GM19240 (cell line): ENCODE data around the gene AMOTL2.

ENCODE experiments used
- DNase-seq: peaks from one replicate; pipeline ENCODE4 v3.0.0; 2011; ENCODE audit warnings: low spot score; ENCODE audit not compliant: insufficient read length

The AMOTL2 gene

DNA sequence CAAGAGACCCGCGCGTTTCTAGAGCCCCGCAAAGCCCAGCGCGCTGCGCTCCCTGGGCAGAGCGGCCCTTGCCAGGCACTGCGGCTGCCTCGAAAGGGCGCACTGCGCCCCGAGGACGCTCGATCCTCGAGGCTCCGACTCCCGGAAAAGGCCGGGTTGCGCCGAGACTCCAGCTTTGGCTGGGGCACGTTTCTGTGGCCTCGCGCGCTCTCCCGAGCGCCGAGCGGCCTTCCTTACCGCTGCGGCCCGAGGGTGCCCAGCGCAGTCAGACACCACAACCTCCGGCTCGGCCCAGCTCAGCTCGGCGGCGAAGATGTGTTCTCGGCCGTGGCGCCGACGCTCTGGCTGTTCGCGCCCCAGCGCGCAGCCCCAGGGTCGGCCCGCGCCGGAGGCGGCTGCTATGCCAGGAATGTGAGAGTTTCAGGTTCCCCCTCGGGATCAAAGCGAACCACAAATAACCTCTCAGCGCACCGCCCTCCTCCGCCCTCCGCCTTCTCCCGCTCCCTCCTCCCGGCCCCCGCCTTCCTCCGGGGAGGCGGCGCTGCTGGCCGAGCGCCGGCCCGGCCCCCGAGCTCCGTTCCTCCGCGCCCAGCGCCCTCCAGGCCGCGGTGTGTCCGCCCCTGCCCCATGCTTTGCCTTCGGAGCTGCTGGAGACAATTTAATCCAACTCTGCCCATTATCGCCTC lies at the start of gene AMOTL2:
Gene AMOTL2, minus strand, starts transcription at position 343 of the 686 bp plus-strand sequence. CDS start 3,014 bp downstream, outside the sequence.
- no peak for DNase-seq

- no peak for DNase-seq
Measured at GRCh38 chr3:134423153-134423552, 48.9 kb upstream of the AMOTL2 start.

DNA sequence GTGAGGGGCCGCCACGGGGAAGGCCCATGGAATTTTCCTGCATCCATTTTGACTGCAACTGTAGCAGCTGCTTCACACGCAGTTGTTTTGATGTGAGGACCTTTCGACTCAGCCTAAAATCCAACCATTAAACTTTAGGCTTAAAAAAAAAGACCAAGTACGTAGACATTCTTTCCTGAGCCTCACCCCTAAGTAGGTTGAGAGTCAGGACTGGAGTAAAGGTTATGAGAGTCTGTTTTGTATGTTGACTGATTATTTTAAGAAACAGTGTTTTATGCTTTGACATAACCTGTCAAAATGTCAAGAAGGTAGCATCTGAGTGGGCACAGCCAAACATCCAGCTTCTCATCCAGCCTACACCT lies 45.7 kb upstream of the AMOTL2 start:
- no peak for DNase-seq

DNA sequence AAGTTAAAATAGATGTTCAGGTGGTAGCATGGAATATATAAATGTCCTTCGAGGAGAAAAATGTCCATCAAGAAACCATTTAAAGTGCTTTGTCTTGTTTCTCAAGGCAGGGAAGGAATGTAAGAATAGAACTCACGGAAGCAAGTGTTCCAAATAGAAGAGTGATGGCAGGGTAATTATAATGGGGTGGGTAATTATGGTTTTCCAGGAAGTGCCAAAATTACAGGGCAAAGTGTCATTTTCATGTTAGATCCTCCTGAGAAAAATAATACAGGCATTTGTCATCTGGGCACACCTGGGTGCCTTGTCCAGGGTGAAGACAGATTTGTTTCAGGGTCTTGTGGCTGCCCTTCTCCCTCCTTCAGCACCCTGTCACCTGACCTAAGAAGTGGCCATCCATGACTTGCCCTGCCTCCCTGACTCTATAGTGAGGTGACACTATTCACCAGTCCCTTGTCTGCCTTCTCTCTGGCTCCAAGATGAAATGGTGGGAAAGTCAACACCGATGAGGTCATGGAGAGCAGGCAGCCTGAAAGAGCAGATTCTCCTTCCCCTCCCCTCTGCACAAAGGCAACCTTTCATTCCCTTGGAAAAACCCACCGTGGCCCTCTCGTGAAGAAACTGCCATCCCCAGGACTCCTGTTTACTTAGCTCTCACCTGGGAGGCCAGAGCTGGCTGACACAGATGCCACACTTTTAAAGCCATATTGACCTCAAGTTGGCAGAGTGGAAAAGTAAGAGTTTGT lies 45.1 kb upstream of the AMOTL2 start:
- no peak for DNase-seq

DNA sequence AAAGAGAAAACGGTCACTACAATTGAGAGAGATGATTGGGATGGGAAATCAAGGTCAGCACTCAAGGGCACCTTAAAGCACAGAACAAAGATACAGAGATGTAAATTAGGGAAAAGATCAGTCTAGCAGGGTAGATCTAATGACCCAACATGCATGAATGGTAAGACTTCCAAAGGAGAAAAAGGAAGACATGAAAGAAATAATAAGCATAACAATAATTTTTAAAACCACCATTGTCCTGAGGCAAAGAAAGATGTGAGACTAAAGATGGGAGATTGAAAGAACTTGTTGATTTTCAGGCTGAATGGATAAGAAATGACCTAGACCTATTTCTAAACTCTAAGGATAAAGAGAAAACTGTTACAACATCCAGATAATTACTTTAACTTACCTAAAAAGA lies 34.8 kb upstream of the AMOTL2 start:
- DNase-seq: no peak

DNA sequence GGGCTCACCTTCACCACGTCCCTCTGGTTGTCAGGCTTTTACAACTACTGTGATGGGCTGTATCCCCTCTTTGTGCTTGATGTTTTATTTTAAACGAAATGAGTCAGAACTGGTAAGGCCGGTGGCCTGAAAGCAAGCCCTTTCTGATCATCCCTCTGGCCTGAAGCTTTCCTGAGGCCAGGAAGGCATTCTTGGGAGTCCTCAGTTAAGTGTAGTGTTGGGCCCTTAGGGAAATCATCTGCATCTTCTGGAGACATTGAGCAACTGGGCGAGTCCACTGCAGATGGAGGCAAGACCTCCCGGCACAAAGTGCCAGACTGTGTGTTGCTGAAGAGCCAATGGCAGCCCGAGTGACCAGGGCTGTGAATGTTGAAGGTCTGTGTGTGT lies 33.0 kb upstream of the AMOTL2 start:
- DNase-seq: no peak

GRCh38 chr3:134406331-134407238 lies 32.3 kb upstream of the AMOTL2 start:
- DNase-seq: no peak

DNA sequence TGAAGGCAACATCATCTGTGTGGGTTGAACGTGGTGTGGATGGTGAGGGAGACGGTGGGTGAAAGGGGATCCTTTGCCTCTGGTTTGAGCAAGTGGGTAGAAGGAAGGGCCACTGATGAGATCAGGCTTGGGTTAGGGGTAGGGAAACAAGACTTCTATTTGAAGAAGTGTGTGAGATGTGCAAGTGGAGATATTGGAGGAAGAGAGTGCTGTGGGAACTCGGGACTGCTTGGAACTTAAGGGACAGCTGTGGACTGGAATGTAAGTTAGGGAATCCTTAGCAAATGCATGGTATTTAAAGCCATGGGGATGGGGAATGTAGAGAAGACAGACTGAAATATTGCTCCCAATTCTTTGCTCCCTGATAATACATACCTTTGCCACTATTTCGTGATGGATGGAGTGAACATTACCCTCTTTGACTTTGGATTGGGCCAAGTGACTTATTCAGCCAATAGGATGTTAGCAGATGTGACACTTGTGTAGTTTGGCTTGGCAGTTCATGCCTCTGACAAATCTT lies 30.2 kb upstream of the AMOTL2 start:
- no peak for DNase-seq

GRCh38 chr3:134397755-134398154 lies 23.5 kb upstream of the AMOTL2 start:
- DNase-seq: no peak

- DNase-seq: no peak
Measured at GRCh38 chr3:134395103-134395502, 20.9 kb upstream of the AMOTL2 start.

GRCh38 chr3:134394380-134394779 lies 20.1 kb upstream of the AMOTL2 start:
- no peak for DNase-seq

- no peak for DNase-seq
Measured at GRCh38 chr3:134393074-134393473, 18.8 kb upstream of the AMOTL2 start.

DNA sequence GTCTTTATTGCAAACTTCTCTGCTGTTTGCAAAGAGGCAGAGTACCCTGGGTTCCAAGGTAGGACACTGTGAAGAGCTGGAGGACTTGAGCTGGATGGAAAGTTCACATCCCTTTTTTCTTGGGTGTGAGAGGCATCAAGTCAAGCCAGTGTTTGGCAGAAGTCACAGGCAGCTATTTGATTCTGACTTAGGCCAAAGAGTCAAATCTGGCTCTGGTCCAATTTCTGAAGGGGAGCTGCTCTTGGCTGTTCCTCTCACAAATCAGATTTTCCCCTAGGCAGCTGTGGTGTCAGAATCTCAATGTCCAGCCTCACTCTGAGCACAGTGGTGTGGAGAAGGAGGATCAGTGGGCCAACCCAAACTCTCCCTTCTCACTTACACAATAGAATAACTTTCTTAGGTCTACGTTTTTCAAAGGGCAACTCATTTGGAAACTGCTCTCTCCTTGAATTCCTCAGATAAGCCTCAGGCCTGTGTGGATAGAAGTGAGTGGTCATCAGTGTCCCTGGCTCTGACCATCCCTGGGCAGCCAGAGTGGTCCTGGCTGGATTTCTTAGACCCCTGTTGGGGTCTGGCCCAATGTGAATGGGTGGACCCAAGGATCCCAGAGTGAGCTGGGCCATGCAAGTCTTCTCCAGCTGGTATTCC lies 18.2 kb upstream of the AMOTL2 start:
- no peak for DNase-seq

DNA sequence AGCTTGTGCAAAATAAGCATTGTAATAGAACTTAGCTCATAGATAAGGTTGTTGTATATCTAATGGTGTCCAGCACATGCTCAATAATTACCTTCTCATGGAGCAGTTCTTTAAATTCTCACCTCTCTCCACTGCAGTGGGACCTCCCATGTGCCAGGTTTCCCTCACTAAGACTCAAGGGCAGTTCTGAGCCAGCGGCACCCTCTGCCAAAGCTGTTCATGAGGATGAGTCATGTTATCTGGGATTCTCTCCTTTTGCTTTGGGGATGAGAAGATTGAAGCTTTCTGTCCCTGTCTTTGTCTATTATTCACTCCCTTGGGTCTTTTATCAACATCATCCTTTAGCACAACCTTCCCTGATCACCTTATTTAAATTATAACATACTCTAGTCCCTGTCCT lies 15.6 kb upstream of the AMOTL2 start:
- no peak for DNase-seq

DNA sequence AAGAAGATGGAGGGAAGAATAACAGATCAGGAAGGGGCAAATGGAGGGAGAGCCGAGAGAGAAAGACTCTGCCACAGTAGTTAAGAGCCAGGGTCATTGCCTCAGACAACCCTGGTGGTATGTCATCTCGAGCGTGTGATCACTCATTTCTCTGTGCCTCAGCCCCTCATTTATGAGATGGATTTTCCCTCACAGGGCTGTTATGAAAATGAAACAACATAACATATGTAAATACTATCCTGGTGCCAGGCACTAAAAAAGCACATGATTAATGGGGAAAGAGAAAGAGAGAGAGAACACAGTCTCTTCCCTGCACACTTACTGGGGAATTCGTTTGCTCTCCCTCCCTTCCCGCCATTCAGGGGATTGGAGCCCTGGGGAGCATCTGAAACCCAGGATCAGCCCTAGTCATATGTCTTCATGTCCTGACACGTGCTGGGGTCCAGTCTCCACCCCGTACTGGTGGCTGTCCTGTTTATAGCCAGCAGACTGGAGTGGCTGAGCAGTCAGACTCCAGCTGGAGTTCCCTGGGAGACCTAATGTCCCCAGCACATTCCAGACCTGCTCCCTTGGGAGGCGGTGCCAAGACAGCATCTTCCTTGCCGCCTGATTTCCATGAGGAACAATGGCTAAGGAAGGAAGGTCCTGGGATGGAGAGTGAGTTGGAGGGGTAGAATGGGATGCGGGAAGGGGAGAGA lies 14.7 kb upstream of the AMOTL2 start:
- no peak for DNase-seq

GRCh38 chr3:134388292-134388691 lies 14.0 kb upstream of the AMOTL2 start:
- DNase-seq: no peak

DNA sequence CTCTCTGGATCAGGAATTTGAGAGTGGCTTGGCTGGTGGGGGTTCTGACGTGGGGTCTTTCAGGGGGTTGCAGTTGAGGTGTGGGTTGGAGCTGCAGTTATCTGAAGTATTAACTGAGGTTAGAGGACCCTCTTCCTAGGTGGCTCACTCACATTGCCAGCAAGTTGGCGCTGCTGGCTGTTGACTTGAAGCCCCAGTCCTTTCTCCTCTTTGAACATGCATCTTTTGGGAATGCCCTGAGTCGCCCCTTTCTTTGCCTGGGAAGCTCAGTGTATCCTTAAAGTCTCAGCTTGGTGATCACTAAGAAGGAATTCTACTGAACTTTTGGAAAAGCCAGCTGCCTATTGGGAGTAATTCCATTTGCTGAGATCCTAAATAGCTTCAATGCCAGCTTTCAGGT lies 13.0 kb upstream of the AMOTL2 start:
- no peak for DNase-seq

- no peak for DNase-seq
Measured at GRCh38 chr3:134384963-134385362, 10.7 kb upstream of the AMOTL2 start.

DNA sequence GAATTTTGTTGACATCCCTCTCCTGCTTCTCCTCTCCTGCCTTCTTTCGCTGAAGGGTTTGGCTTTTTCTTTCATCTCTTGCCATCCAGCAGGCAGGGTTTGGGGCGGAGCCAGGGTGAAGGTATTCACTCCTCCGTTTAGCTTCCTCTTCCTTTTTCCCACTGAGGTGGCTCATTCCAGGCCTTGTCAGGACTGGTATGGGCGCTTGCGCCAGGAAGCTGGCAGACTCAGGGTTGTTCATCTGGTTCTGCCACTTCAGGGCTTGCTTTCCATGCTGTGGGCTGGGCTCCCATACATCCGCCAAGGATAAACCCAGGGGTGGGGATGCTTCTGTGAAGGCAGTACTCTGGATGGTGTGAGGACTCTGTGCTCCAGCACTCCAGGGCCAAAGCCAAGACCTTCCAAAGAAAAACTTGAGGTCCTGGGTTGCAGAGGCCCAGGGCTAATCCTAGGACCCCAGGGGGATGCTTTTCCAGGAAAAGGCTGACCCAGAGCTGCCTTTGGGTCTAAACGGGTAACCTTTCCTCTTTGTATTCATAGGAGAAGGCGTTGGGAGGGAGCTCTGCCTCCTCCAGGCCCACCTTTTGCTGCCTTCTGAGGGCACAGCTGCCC lies 7.7 kb upstream of the AMOTL2 start:
- no peak for DNase-seq

- no peak for DNase-seq
Measured at GRCh38 chr3:134381076-134381475, 6.8 kb upstream of the AMOTL2 start.
